Measurements from ENCODE around the gene SLC6A18.

SLC6A18 gene

GRCh38 chr5:1187234-1187949 is 37.8 kb upstream of the SLC6A18 start:
- no peak for DNase-seq

GRCh38 chr5:1187950-1188334 is 37.2 kb upstream of the SLC6A18 start:
- no peak for DNase-seq

- no peak for DNase-seq
Measured at GRCh38 chr5:1188464-1188863, 36.7 kb upstream of the SLC6A18 start.

GRCh38 chr5:1189269-1189668 is 35.9 kb upstream of the SLC6A18 start:
- DNase-seq = no peak

- DNase-seq = no peak
Measured at GRCh38 chr5:1190278-1190677, 34.9 kb upstream of the SLC6A18 start.

GRCh38 chr5:1190837-1191239 is 34.3 kb upstream of the SLC6A18 start:
- DNase-seq = no peak

GRCh38 chr5:1192971-1193590 is 32.1 kb upstream of the SLC6A18 start:
- DNase-seq = no peak

GRCh38 chr5:1193591-1193985 is 31.6 kb upstream of the SLC6A18 start:
- no peak for DNase-seq

GRCh38 chr5:1194378-1194777 is 30.8 kb upstream of the SLC6A18 start:
- no peak for DNase-seq

- no peak for DNase-seq
Measured at GRCh38 chr5:1195439-1195838, 29.7 kb upstream of the SLC6A18 start.

GRCh38 chr5:1195916-1196315 is 29.3 kb upstream of the SLC6A18 start:
- DNase-seq = no peak

- DNase-seq = no peak
Measured at GRCh38 chr5:1196562-1196961, 28.6 kb upstream of the SLC6A18 start.

- no peak for DNase-seq
Measured at GRCh38 chr5:1197876-1198666, 27.1 kb upstream of the SLC6A18 start.

GRCh38 chr5:1199340-1199648 is 25.9 kb upstream of the SLC6A18 start:
- no peak for DNase-seq

- DNase-seq = no peak
Measured at GRCh38 chr5:1199649-1200494, 25.3 kb upstream of the SLC6A18 start.

GRCh38 chr5:1200495-1201326 is 24.5 kb upstream of the SLC6A18 start:
- no peak for DNase-seq

- no peak for DNase-seq
Measured at GRCh38 chr5:1201327-1202025, 23.7 kb upstream of the SLC6A18 start, which contains the start of gene SLC6A19. SLC6A19 (plus strand) TSS chr5:1201595; CDS start chr5:1201651, 56 bp downstream.

GRCh38 chr5:1202026-1202797 is 23.0 kb upstream of the SLC6A18 start:
- no peak for DNase-seq

- no peak for DNase-seq
Measured at GRCh38 chr5:1202798-1203185, 22.4 kb upstream of the SLC6A18 start.

- no peak for DNase-seq
Measured at GRCh38 chr5:1203311-1203967, 21.7 kb upstream of the SLC6A18 start.

All from activated CD4-positive, alpha-beta T cell treated with anti-CD3 and anti-CD28 coated beads, Interleukin-2, amount 50 U/mL, for 16 hours (primary cell).